ENCODE data around the gene EFHC1.

DNA sequence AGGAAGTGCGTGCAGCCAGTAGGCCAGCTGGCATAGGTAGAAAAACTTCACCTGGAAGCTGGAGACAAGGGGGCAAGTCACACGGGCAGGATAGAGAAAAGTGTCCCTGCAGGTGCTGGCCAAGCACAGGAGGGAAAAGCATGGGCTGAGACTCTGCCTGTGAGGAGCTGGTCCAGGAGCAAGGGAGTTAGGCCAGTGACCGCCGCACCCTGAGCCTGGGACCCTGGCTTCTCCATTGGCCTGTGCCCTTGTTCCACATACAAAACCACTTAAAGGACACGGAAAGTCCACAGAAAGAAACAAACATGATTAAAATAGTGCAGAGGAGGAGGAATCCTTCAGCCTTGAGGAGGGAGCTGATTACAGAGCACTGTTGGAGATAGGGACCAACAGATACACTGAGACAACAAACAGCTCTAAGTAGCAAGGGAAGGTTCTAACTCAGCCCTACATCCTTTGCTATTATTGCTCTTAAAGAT lies 88.2 kb downstream of the EFHC1 start:
- TF ChIP-seq MYC (IDR thresholded peaks at IDR 0.05; ENCODE audit: low read depth, low read length), result no peak
- no peak for TF ChIP-seq POLR2A (IDR thresholded peaks at IDR 0.05; ENCODE audit: extremely low read depth, insufficient read length)
- TF ChIP-seq, protein P1, sequence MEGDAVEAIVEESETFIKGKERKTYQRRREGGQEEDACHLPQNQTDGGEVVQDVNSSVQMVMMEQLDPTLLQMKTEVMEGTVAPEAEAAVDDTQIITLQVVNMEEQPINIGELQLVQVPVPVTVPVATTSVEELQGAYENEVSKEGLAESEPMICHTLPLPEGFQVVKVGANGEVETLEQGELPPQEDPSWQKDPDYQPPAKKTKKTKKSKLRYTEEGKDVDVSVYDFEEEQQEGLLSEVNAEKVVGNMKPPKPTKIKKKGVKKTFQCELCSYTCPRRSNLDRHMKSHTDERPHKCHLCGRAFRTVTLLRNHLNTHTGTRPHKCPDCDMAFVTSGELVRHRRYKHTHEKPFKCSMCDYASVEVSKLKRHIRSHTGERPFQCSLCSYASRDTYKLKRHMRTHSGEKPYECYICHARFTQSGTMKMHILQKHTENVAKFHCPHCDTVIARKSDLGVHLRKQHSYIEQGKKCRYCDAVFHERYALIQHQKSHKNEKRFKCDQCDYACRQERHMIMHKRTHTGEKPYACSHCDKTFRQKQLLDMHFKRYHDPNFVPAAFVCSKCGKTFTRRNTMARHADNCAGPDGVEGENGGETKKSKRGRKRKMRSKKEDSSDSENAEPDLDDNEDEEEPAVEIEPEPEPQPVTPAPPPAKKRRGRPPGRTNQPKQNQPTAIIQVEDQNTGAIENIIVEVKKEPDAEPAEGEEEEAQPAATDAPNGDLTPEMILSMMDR (IDR thresholded peaks at IDR 0.05; ENCODE audit: low read depth, low read length), result no peak
- TF ChIP-seq, protein P2, sequence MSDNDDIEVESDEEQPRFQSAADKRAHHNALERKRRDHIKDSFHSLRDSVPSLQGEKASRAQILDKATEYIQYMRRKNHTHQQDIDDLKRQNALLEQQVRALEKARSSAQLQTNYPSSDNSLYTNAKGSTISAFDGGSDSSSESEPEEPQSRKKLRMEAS (IDR thresholded peaks at IDR 0.05; ENCODE audit: low read depth, low read length), result no peak

Measured in NB4 (cell line).